Measurements from ENCODE around the gene RNF146. TPM values are rescaled to one million over a fixed set of nuclear protein-coding genes. Genes with fewer than 3 reads are reported as not detected.

RNF146 gene
- total and polyA plus RNA-seq, 2 experiments from 2014 or later, result 36.7 to 46.3 TPM

DNA sequence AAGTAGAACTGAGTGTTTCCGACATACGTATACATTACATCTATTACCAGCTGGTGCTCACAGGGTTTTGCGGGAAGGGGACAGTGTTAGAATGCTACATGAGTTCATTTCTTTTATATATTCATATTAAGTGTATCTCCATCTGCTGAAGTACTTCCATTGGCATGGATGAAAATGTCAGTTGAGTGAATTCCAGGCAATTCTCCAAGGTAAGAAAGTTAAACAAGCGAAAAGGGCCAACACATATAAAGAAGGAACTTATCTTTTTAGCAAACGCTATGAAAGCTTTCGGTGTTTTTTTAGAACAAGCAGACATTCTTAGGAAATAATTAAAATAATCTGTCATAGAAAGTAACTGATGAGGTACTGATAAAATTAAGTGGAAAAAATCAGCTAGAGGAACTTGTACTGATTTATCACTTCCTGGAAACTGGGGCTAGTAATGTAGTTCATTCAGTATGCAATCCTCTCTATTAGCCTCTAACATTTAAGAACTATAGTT, 34.6 kb downstream of the RNF146 start:
- H3K79me2 ChIP-seq (ENCODE audit: insufficient read depth), result peaks cover 58% of the 10 kb centered on the region
- no peak overlapping the region for H2AFZ ChIP-seq
- H3K4me3 ChIP-seq, result no peak overlapping the region
- H3K9me2 ChIP-seq (ENCODE audit: insufficient read depth), result no peaks in the 10 kb centered on the region
- TF ChIP-seq EZH2 (IDR thresholded peaks at IDR 0.05; ENCODE audit: insufficient read depth, poor library complexity, severe bottlenecking) (no peak), EZH2phosphoT487 (IDR thresholded peaks at IDR 0.05; ENCODE audit: insufficient read depth, low read depth) (no peak)
- no peaks in the 10 kb centered on the region for H4K20me1 ChIP-seq (ENCODE audit: insufficient read depth)
- peak; percentile 28 for DNase-seq
- H3K36me3 ChIP-seq (ENCODE audit: low read depth), result 0 out of 2 replicates have a peak, but pooled peaks cover 6% of the 10 kb centered on the region
- in situ Hi-C loops (cut with MboI), result loop anchor here (10.0 kb wide), 1 partner anchor 244 kb away; no protein-coding TSS in a partner anchor
- no peaks in the 10 kb centered on the region for H3K9me3 ChIP-seq (ENCODE audit: low read depth)
- peak overlapping the region; percentile 44 for H3K4me2 ChIP-seq (ENCODE audit: unreplicated experiment)
- H3K9ac ChIP-seq, result peak overlapping the region; percentile 67
- H3F3A ChIP-seq (ENCODE audit: insufficient read depth), result peaks cover 30% of the 10 kb centered on the region
- peak overlapping the region; percentile 94 for H3K27ac ChIP-seq
- H3K27me3 ChIP-seq (replicated peaks; ENCODE audit: insufficient read depth), result no peaks in the 10 kb centered on the region
- H3K4me1 ChIP-seq (ENCODE audit: insufficient read depth), result peaks cover 27% of the 10 kb centered on the region
- WGBS, 2 experiments (ENCODE audit: low coverage in 1 of 2, low lambda C conversion rate in 2 of 2, missing lambda C conversion rate in 2 of 2), result 57 to 62% methylated on average over 6 of the region's 6 CpGs

DNA sequence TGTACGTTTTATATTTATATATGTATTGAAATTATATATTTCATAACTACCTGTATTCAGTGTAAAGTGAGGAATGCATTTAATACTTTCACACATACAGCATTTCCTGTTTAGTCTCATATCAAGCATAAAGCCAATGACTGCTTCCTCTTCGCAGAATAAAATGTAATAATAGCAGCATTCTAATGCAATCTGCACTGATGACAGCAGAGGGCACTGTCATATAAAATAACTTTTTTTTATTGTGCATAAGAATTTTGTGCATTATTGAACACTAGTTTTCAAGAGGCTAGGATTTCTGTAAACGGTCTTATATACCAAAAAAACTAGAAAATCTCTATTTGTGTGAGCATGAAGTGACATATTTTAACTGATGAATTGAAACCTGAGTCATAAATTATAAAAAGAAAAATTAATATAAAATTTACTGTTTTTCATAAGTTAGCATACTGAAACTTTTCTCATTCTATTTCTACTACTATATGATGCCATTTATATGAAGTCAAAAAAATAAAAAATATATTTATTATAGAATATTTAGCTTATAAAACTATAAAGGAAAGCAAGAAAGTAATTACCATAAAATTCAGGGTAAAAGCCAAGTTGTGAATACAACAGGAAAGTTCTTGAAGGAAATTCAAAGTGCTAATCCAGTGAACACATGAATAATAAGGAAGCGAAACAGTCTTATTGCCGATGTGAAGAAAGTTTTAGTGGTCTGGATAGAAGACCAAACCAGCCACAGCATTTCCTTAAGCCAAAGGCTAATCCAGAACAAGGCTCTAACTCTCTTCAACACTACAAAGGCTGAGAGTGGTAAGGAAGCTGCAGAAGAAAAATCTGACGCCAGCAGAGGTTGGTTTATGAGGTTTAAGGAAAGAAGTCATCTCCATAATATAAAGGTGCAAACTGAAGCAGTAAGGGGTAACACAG, 36.3 kb downstream of the RNF146 start:
- H3K4me3 ChIP-seq, result no peak overlapping the region
- peaks cover 27% of the 10 kb centered on the region for H3K4me1 ChIP-seq (ENCODE audit: insufficient read depth)
- peaks cover 57% of the 10 kb centered on the region for H3K79me2 ChIP-seq (ENCODE audit: insufficient read depth)
- no peak overlapping the region for H3K4me2 ChIP-seq (ENCODE audit: unreplicated experiment)
- no peak overlapping the region for H3K27ac ChIP-seq
- TF ChIP-seq EZH2phosphoT487 (IDR thresholded peaks at IDR 0.05; ENCODE audit: insufficient read depth, low read depth) (no peak), EZH2 (IDR thresholded peaks at IDR 0.05; ENCODE audit: insufficient read depth, poor library complexity, severe bottlenecking) (no peak)
- no peak overlapping the region for H2AFZ ChIP-seq
- H3K36me3 ChIP-seq (ENCODE audit: low read depth), result 0 out of 2 replicates have a peak, but pooled peaks cover 9% of the 10 kb centered on the region
- in situ Hi-C loops (cut with MboI), result loop anchor here (10.0 kb wide), 1 partner anchor 242 kb away; no protein-coding TSS in a partner anchor
- DNase-seq, result peak; percentile 72
- peaks cover 30% of the 10 kb centered on the region for H3F3A ChIP-seq (ENCODE audit: insufficient read depth)
- WGBS, 2 experiments (ENCODE audit: low coverage in 1 of 2, low lambda C conversion rate in 2 of 2, missing lambda C conversion rate in 2 of 2), result 34 to 39% methylated on average over 6 of the region's 6 CpGs
- H3K9ac ChIP-seq, result no peak overlapping the region
- no peaks in the 10 kb centered on the region for H3K9me2 ChIP-seq (ENCODE audit: insufficient read depth)
- no peaks in the 10 kb centered on the region for H4K20me1 ChIP-seq (ENCODE audit: insufficient read depth)
- no peaks in the 10 kb centered on the region for H3K9me3 ChIP-seq (ENCODE audit: low read depth)
- H3K27me3 ChIP-seq (replicated peaks; ENCODE audit: insufficient read depth), result no peaks in the 10 kb centered on the region

DNA sequence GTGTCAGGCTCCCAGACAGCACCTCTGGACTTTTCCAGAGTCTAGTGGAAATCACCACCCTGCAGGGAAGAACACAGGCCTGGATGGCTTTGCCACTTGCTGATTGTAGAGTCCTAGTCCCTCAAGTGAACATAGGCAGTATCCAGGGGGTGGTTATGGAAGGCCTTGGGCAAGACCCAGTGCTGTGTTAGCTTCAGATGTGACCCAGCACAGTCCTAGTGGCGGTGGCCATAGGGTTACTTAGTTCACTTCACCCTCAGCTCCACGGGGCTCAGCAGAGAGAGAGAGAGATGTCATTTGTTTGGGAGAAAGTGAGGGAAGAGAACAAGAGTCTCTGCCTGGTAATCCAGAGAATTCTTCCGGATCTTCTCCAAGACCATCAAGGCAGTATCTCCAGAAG, 37.3 kb downstream of the RNF146 start:
- H4K20me1 ChIP-seq (ENCODE audit: insufficient read depth), result no peaks in the 10 kb centered on the region
- no peak overlapping the region for H3K4me2 ChIP-seq (ENCODE audit: unreplicated experiment)
- no peak overlapping the region for H2AFZ ChIP-seq
- H3K79me2 ChIP-seq (ENCODE audit: insufficient read depth), result peaks cover 57% of the 10 kb centered on the region
- no peaks in the 10 kb centered on the region for H3K9me3 ChIP-seq (ENCODE audit: low read depth)
- H3K9ac ChIP-seq, result no peak overlapping the region
- WGBS, 2 experiments (ENCODE audit: low coverage in 1 of 2, low lambda C conversion rate in 2 of 2, missing lambda C conversion rate in 2 of 2), result 96% methylated on average over 3 of the region's 3 CpGs
- H3K27me3 ChIP-seq (replicated peaks; ENCODE audit: insufficient read depth), result no peaks in the 10 kb centered on the region
- H3F3A ChIP-seq (ENCODE audit: insufficient read depth), result peaks cover 30% of the 10 kb centered on the region
- H3K4me3 ChIP-seq, result no peak overlapping the region
- in situ Hi-C loops (cut with MboI), result loop anchor here (10.0 kb wide), 1 partner anchor 241 kb away; no protein-coding TSS in a partner anchor
- H3K36me3 ChIP-seq (ENCODE audit: low read depth), result 0 out of 2 replicates have a peak, but pooled peaks cover 12% of the 10 kb centered on the region
- no peak overlapping the region for H3K27ac ChIP-seq
- TF ChIP-seq EZH2phosphoT487 (IDR thresholded peaks at IDR 0.05; ENCODE audit: insufficient read depth, low read depth), result no peak
- TF ChIP-seq EZH2 (IDR thresholded peaks at IDR 0.05; ENCODE audit: insufficient read depth, poor library complexity, severe bottlenecking), result no peak
- H3K4me1 ChIP-seq (ENCODE audit: insufficient read depth), result peaks cover 27% of the 10 kb centered on the region
- no peaks in the 10 kb centered on the region for H3K9me2 ChIP-seq (ENCODE audit: insufficient read depth)
- DNase-seq, result no peak

DNA sequence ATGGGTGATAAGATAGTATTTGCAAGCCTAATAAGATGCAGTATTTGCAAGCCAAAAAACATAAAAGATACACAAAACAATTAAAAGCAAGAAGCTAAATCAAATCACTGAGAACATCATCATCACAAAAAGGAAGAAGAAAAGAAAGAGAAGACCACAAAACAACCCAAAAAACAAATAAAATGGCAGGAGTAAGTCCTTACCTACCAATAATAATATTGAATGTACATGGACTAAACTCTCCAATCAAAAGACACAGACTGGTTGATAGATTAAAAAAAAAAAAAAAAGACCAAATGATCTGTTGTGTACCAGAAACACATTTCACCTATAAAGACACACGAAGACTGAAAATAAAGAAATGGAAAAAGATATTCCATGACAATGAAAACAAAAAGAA, 39.1 kb downstream of the RNF146 start:
- Histone ChIP-seq H3K36me3 (ENCODE audit: low read depth) (0 out of 2 replicates have a peak, but pooled peaks cover 17% of the 10 kb centered on the region), H3K4me3 (no peak overlapping the region), H3K4me2 (ENCODE audit: unreplicated experiment) (no peak overlapping the region), H3K9ac (no peak overlapping the region), H3K9me3 (ENCODE audit: low read depth) (no peaks in the 10 kb centered on the region), H3K27ac (no peak overlapping the region), H3K27me3 (replicated peaks; ENCODE audit: insufficient read depth) (no peaks in the 10 kb centered on the region), H3F3A (ENCODE audit: insufficient read depth) (peaks cover 16% of the 10 kb centered on the region), H2AFZ (no peak overlapping the region), H3K79me2 (ENCODE audit: insufficient read depth) (peaks cover 73% of the 10 kb centered on the region), H3K9me2 (ENCODE audit: insufficient read depth) (no peaks in the 10 kb centered on the region), H4K20me1 (ENCODE audit: insufficient read depth) (no peaks in the 10 kb centered on the region), H3K4me1 (ENCODE audit: insufficient read depth) (peaks cover 13% of the 10 kb centered on the region)
- in situ Hi-C loops (cut with MboI), result loop anchor here (10.0 kb wide), 1 partner anchor 239 kb away; no protein-coding TSS in a partner anchor
- DNase-seq, result no peak
- no peak for TF ChIP-seq EZH2 (IDR thresholded peaks at IDR 0.05; ENCODE audit: insufficient read depth, poor library complexity, severe bottlenecking)
- no peak for TF ChIP-seq EZH2phosphoT487 (IDR thresholded peaks at IDR 0.05; ENCODE audit: insufficient read depth, low read depth)
- 100% methylated on average over 1 of the region's 1 CpG for WGBS, 2 experiments (ENCODE audit: low coverage in 1 of 2, low lambda C conversion rate in 2 of 2, missing lambda C conversion rate in 2 of 2)

Measured in GM23248 (cell line).